NCI-H2081 treated with DMSO at 0.1 percent for 48 hours (cell line): Measurements from ENCODE around the gene FTCD.
"Not testable (repeated sequence)": the region's sequence is repeated elsewhere in the genome, so short reads cannot be mapped to it uniquely, and the experiment has no call there.

ENCODE experiments used
- DNase-seq: peaks from one replicate; lab custom pipeline; 2025; lab: John Stamatoyannopoulos, UW

Gene FTCD

DNA sequence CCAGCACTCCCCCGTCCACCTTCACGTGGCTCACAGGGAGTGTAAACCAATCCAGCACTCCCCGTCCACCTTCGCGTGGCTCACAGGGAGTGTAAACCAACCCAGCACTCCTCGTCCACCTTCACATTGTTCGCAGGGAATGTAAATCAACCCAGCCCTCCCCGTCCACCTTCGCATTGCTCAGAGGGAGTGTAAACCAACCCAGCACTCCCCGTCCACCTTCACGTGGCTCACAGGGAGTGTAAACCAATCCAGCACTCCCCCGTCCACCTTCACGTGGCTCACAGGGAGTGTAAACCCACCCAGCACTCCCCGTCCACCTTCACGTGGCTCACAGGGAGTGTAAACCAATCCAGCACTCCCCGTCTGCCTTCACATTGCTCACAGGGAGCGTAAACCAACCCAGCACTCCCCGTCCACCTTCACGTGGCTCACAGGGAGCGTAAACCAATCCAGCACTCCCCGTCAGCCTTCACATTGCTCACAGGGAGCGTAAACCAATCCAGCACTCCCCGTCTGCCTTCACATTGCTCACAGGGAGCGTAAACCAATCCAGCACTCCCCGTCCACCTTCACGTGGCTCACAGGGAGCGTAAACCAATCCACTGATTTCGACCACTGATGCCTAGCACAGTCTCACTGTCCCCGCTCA is 14.9 kb downstream of the FTCD start:
- not testable (repeated sequence) for DNase-seq

DNA sequence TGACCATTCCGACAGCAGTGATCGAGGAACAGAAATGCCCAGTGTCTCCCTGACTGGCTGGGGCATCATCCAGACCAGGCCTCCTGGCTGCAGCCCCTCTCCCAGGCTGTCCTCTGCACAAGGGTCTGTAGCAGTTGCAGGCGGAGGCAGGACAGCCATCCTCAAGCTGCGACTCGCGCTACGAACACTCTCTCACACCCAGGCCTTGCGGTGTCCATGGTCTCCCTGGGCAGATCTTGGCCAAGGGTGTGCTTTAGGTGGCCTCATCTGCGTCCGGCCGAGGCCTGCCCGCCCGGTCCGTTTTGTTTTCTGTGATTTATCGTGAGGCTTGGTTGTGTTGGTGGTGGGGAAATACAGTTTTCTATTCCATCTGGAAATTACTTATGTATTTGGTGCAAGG is 15.7 kb downstream of the FTCD start:
- no peak for DNase-seq

DNA sequence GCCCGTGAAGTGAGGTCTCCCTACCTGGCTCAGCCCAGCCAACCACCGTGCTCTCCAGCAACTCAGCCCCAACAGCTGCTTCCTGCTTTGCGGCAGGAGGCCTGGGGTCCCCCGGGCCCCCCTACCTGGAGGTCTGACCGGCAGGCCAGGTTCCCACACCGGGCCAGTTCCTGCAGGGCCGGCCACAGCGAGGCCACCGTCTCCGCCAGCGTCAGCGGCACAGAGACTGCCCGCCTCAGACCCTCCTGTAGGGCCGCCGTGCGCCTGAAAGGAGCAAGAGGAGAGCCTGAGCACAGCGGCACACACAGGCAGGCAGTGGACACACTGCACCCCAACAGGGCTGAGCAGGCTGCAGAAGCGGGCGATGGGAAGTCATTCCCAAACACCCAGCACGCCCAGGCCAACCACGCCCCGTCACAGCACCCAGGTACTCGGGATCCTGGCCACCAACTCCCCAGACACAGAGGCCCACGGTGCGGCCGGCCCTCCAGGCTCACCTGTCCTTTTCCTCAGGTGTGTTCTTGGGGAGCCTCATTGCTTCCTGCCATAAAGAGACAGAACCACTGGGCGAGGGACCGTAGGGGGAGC is 16.9 kb downstream of the FTCD start:
- no peak for DNase-seq

DNA sequence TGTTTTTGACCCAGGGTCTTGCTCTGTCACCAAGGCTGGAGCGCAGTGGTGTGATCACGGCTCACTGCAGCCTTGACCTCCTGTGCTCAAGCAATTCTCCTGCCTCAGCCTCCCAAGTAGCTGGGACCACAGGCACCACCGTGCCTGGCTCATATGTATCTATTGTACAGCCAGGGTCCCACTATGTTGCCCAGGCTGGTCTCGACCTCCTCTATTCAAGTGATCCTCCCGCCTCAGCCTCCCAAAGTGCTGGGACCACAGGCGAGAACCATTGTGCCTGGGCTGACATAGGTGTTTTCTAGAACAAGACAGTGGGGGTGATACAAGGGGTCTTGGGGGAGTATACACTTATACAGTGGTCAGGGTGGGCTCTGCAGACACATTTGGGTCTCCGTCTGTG is 17.5 kb downstream of the FTCD start:
- no peak for DNase-seq

DNA sequence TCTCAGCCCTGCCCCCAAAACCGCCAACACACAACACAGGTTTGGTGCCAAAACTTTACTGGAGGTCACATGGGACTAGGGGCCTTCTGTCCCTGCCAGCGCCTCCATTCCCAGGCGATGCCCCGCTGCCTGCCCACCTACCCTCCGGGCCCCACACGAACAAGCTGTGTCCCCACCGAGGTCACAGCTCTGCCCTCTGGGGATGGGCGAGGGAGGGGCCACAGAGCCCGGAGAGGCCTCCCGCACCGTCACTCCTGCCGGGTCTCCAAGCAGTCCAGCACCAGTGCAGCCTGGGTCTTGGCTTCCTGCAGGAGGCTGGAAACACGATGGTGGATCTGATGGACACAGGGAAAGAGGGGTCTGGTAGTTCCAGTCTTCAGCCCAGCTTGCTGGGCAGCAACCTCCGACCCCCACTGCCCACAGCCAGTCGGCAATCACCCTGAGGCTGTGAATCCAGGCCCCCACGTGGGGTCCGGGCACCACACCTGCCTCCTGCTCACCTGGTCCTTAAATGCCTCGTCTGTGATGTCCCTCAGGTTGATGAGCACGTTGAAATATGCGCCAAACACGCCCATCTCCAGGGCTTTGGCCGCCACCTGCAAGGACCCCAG is 18.5 kb downstream of the FTCD start:
- no peak for DNase-seq

DNA sequence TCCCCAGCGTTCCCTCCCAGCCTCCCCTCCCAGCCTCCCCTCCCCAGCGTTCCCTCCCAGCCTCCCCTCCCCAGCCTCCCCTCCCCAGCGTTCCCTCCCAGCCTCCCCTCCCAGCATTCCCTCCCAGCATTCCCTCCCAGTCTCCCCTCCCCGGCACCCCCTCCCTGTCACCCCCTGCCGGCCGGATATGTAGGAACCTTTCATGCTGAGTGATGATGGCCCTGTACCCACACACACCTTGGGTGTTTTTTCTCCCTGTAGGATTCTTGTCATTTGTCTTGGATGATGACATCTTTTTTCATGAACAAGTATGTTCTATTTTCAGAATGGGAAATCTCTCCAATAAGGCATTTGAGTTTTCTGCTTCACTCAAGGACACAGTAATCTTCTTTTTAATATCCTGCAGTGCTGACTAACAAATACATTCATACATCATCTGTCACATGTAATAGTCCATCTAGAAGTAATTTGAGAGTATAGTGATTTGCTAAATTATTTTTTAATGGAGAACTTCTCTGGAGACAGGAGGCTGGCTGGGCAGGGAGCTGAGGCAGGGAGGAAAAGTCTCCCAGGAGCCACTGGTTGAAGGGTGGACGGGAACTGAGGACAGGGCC is 19.5 kb downstream of the FTCD start:
- DNase-seq = no peak

DNA sequence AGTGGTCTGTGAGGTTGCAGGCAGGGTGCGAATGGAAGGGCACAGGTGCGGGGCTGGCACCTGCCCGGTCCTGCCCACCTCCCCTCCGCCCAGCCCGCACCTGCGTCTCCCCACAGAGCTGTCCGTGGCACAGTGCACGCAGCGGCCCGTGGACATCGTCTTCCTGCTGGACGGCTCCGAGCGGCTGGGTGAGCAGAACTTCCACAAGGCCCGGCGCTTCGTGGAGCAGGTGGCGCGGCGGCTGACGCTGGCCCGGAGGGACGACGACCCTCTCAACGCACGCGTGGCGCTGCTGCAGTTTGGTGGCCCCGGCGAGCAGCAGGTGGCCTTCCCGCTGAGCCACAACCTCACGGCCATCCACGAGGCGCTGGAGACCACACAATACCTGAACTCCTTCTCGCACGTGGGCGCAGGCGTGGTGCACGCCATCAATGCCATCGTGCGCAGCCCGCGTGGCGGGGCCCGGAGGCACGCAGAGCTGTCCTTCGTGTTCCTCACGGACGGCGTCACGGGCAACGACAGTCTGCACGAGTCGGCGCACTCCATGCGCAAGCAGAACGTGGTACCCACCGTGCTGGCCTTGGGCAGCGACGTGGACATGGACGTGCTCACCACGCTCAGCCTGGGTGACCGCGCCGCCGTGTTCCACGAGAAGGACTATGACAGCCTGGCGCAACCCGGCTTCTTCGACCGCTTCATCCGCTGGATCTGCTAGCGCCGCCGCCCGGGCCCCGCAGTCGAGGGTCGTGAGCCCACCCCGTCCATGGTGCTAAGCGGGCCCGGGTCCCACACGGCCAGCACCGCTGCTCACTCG is 23.3 kb downstream of the FTCD start:
- no peak for DNase-seq

DNA sequence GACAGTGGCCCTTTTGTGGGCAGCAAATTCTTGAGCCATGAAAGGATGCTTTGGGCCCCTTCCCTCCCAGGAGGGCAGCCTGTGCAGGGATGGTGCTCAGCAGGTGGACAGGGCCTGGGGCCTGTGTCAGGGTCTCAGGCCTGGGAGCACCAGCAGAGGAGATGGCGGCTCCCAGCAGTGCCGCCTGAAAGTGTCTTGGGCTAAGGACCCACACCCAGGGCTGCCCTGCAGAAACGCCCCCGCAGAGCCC is 23.9 kb downstream of the FTCD start:
- DNase-seq = no peak

DNA sequence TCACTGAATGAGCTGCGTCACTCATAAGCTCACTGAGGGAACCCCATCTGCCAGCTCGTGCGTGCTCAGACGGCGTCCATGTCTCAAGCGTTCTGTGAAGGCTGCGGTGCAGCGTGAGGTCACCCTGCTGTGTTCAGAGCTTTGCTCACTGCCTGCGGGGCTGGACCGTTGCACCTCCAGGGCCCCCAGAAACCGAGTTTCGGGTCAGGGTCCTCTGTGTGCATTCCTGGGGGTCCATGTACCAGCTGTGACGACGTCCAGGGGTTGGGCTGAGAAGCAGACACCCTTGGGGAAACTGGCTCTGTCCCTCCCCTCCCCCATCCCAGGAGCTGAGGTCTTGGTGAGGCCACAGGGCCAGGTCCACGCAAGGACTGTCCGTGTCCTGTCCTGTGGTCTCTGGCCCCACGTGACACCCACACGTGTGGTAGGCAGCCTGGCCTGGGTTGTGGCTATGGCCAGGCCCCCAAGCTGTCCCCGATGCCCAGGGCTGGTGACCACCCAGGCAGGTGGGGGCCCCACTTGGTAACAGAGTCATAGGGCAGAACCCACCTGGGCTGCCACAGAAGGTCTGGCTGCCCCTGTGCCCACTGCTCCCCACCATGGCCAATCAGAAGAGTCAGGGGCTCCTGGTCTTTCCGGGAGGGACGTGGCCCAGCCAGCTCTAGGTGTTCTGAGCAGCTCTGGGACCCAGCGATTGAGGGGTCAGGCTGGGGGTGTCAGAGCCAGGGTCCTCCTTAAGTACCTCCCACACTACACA is 24.4 kb downstream of the FTCD start:
- DNase-seq = no peak

DNA sequence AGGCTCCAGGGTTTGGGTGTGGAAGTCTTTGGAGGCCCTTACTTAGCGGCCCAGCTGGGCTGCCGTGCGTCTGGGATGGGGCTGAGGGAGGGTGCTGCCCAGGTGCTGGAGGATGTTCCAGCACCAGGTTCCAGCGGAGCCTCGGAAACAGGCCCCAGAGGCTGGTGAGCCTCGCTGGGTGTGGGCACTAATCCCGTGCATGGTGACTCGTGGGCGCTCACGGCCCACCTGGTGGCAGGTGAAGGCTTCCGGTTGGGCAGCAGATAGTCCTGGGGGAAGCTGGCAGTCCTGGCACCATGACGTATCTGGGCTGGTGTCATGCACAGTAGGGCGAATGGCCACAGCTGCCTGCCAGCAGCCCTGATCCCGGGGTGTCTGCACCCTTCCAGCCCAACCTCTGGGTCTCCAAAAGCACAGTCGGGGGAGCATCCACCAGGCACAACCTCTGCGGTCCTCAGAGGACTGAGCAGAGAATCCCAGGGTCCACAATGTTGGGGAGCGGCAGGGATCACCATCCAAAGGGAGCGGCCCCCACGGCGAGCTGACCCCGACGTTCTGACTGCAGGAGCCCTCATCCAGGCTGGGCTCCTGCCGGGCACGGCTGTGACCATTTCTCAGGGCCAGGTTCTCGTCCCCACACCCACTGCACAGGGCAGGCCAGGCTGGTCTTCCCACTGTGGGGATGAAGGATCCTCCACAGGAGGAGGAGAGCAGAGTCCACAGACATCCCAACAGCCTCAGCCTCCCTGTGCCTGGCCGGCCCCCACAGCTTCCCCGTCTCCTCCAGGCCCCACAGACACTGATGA is 25.3 kb downstream of the FTCD start:
- no peak for DNase-seq

DNA sequence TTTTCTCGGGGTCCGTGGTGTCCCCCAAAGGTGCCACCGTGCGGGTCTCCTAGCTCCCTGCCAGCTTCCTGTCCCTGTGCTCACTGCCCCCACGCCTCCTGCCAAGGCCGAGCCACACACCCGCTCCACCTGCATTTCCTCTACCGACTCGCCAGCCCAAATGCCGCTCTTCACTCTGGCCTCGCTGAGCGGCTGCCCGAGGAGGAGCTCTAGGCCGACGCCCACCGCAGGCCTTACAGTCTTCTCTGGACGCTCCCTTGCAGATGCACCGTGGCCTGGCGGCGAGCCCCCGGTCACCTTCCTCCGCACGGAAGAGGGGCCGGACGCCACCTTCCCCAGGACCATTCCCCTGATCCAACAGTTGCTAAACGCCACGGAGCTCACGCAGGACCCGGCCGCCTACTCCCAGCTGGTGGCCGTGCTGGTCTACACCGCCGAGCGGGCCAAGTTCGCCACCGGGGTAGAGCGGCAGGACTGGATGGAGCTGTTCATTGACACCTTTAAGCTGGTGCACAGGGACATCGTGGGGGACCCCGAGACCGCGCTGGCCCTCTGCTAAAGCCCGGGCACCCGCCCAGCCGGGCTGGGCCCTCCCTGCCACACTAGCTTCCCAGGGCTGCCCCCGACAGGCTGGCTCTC is 26.3 kb downstream of the FTCD start:
- DNase-seq = no peak

DNA sequence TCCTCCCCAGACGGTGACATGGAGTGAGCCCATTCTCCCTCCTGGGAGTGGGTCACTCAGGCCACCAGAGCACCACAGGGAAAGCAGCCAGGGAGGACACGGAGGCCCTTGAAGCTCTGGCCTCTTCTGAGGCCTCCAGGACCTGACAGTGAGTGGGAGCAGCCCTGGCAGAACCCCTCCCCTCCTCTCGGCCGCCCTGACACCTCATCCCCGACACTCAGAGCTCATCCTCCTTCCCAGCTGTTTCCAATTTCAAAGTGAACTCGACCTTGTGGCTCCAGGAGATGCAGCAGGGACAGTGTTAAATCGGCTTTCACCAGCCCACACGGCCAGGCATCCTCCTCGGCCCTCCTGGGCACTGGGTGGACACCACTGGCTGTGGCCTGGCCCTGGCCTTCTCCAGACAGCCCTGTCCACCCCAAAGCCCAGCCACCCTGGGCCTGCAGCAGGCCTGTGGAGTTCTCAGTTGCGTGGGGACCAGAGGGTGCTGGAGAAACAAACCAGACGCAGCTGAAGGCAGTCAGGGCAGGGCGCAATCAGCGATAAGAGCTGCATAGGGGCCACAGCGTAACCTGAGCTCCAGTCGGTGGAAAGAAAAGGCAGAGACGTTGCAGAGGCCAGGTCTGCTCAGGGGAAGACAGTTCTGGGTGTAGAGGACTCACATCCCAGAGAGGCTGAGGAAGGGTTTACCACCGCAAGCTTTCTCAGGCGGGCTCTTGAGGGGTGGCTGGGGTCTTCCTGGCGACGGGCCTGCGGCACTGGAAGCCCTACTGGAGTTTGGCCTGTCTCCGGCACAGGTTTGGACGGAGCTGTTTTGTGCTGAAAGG is 27.1 kb downstream of the FTCD start:
- no peak for DNase-seq

DNA sequence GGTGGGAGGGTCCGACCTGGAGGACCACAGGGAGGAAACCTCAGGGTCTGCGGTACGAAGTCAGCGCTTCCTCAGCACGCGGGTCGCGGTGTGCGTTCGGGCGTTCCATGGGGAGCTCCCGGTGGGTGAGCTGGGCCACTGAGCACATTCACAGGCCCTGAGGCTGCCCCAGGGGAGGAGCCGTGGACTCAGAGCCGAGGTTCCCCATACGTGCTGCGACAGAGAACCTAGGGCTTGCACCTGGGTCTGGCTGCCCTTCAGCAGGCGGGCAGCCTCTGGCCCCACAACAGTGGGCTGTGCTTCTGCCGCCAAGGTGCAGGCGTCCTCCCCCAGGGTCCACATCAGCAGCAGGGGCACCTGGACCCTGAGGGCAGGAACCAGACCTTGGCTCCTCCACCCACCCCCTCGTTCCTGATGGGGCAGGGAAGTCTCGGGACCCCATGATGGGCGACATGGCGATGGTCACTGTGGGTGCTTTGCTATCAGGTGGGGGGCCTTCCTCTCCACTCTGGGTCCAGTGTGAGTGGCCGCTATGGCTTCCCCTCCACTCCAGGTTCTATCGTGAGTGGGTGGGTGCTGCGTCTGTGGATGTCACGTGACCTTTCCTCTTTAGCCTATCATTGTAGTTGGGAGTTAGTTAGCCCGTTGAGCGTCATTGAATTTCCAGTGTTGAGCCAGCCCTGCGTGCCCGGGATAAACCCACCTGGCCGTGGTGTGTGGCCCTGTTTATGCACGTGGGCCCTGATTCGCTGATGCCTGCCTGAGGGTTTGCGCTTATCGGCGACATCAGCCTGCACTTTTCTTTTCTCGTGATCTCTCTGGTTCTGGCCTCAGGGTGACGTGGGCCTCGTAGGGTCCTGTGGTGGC is 27.9 kb downstream of the FTCD start:
- DNase-seq = no peak

DNA sequence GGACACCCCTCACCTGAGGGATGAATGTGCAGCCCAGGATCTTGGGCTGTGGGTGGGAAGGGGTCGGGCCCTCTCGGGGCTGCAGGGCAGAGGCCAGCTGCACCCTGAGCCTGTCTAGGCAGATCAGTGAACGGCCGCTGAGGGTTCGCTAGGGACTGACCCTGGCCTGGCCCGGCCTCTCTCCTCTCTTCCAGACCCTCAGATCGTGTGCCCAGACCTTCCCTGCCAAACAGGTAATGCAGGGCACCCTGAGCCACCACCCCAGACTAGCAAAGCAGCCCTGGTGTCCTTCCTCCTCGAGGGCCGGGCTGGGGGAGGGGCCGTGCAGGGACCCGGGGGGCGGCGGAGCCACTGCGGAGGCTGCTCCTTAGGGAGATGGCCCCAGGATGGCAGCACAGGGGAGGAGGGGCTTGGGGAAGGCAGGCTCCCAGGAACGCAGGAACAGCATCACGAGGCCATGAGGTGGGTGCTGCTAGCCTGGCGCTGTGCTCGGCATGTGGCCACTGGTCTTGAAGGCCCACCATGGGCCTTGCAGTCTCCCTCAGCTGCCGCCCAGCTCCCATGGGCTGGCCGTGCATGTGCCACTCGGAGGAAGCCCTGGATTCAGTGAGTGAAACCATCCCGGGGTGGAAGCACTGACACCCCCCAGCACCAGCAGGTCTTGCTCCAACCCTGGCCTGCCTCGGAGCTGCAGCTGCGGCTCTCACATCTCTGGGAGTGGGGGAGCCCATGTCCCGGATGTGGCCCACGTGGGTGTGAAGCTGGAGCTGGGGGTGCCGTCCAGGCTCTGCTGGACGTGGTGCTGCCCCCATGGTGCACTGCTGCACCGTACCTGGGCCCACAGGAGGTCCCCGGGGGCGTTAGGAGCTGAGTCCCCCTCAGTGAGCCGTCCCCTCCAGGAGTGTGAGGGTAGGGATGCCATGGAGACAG is 28.8 kb downstream of the FTCD start:
- no peak for DNase-seq

DNA sequence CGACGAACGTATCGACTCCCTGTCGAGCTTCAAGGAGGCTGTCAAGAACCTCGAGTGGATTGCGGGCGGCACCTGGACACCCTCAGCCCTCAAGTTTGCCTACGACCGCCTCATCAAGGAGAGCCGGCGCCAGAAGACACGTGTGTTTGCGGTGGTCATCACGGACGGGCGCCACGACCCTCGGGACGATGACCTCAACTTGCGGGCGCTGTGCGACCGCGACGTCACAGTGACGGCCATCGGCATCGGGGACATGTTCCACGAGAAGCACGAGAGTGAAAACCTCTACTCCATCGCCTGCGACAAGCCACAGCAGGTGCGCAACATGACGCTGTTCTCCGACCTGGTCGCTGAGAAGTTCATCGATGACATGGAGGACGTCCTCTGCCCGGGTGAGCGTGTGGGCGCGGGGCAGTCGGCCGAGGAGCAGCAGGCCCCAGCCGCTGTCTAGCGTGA is 29.5 kb downstream of the FTCD start:
- DNase-seq = no peak

DNA sequence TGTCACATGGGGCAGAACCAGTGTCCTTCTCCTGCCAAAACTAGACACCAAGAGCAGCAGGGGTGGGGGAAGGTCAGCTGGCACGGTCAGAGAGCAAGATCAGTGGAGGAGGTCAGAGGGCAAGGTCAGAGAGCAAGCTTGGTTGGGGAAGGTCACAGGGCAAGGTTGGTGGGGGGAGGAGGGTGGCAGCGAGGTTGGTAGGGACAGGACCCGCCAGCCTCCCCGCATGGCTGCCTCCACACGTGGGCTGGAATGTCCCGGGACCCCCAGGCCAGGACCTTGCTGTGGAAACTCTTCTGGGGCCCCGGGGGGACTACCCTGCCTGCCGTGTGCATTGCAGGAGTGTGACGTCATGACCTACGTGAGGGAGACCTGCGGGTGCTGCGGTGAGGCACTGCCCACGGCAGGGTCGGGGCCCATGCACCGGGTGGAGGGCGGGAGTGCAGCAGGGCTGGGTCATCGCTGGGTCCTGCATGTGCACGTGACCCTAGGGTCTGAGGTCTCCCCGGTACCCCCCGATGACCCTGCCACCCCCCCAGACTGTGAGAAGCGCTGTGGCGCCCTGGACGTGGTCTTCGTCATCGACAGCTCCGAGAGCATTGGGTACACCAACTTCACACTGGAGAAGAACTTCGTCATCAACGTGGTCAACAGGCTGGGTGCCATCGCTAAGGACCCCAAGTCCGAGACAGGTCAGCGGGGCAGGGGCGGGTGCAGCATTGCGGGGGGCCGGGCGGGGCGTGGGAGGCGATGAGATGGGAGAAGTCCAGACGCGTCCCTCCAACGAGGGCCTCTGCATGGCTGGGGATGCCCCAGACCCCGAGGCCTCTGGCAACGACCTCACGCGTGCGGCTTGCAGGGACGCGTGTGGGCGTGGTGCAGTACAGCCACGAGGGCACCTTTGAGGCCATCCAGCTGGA is 30.2 kb downstream of the FTCD start:
- no peak for DNase-seq
